ENCODE results near the gene BRD9. TPM values are rescaled to one million over a fixed set of nuclear protein-coding genes. Genes with fewer than 3 reads are reported as not detected.

The BRD9 gene
- polyA plus RNA-seq, 3 donors = 15.6 to 27.6 (median 24.3) TPM

- WGBS, 3 donors = 92 to 96% (median 93%) methylated on average over 18 of the region's 18 CpGs
- no peak overlapping the region for H3K27ac ChIP-seq (ENCODE audit: low read depth, low read length)
Observed at GRCh38 chr5:909994-910768, 17.6 kb upstream of the BRD9 start.

- 89 to 92% (median 91%) methylated on average over 8 of the region's 8 CpGs for WGBS, 3 donors
- H3K27ac ChIP-seq (ENCODE audit: low read depth, low read length) = no peak overlapping the region
Observed at GRCh38 chr5:909086-909485, 16.5 kb upstream of the BRD9 start.

GRCh38 chr5:908172-908571 lies 15.6 kb upstream of the BRD9 start:
- no peak overlapping the region for H3K27ac ChIP-seq (ENCODE audit: low read depth, low read length)
- WGBS, 3 donors = 97 to 98% (median 97%) methylated on average over 16 of the region's 16 CpGs

- H3K27ac ChIP-seq (ENCODE audit: low read depth, low read length) = no peak overlapping the region
- WGBS, 3 donors = 94 to 97% (median 96%) methylated on average over 7 of the region's 7 CpGs
Observed at GRCh38 chr5:907366-907910, 14.8 kb upstream of the BRD9 start.

GRCh38 chr5:905139-905642 lies 12.6 kb upstream of the BRD9 start:
- 91 to 94% (median 92%) methylated on average over 12 of the region's 12 CpGs for WGBS, 3 donors
- no peak overlapping the region for H3K27ac ChIP-seq (ENCODE audit: low read depth, low read length)

GRCh38 chr5:903756-904096 lies 11.1 kb upstream of the BRD9 start:
- no peak overlapping the region for H3K27ac ChIP-seq (ENCODE audit: low read depth, low read length)
- 94 to 96% (median 95%) methylated on average over 6 of the region's 6 CpGs for WGBS, 3 donors

- no peak overlapping the region for H3K27ac ChIP-seq (ENCODE audit: low read depth, low read length)
- 89 to 92% (median 90%) methylated on average over 16 of the region's 16 CpGs for WGBS, 3 donors
Observed at GRCh38 chr5:902129-902916, 9.7 kb upstream of the BRD9 start.

- H3K27ac ChIP-seq (ENCODE audit: low read depth, low read length) = no peak overlapping the region
- WGBS, 3 donors = 88 to 94% (median 91%) methylated on average over 4 of the region's 4 CpGs
Observed at GRCh38 chr5:900781-901180, 8.2 kb upstream of the BRD9 start.

GRCh38 chr5:893711-894110 lies 1.1 kb upstream of the BRD9 start:
- 57 to 93% (median 88%) methylated on average over 9 of the region's 9 CpGs for WGBS, 3 donors
- no peak overlapping the region for H3K27ac ChIP-seq (ENCODE audit: low read depth, low read length)

GRCh38 chr5:893137-893506 lies 521 bp upstream of the BRD9 start:
- no peak overlapping the region for H3K27ac ChIP-seq (ENCODE audit: low read depth, low read length)
- 1 to 2% (median 2%) methylated on average over 22 to 31 of the region's 31 CpGs for WGBS, 3 donors

- no peak overlapping the region for H3K27ac ChIP-seq (ENCODE audit: low read depth, low read length)
- 10 to 15% (median 14%) methylated on average over 24 to 25 of the region's 25 CpGs for WGBS, 3 donors
Observed at GRCh38 chr5:891837-892393, 686 bp downstream of the BRD9 start.

GRCh38 chr5:891117-891836 lies 1.3 kb downstream of the BRD9 start:
- 73 to 85% (median 74%) methylated on average over 34 of the region's 34 CpGs for WGBS, 3 donors
- H3K27ac ChIP-seq (ENCODE audit: low read depth, low read length) = no peak overlapping the region

- no peak overlapping the region for H3K27ac ChIP-seq (ENCODE audit: low read depth, low read length)
- 92 to 95% (median 95%) methylated on average over 15 of the region's 15 CpGs for WGBS, 3 donors
Observed at GRCh38 chr5:889075-889710, 3.4 kb downstream of the BRD9 start.

- 88 to 93% (median 92%) methylated on average over 11 of the region's 11 CpGs for WGBS, 3 donors
- no peak overlapping the region for H3K27ac ChIP-seq (ENCODE audit: low read depth, low read length)
Observed at GRCh38 chr5:888638-889035, 4.0 kb downstream of the BRD9 start.

- no peak overlapping the region for H3K27ac ChIP-seq (ENCODE audit: low read depth, low read length)
- 78 to 89% (median 83%) methylated on average over 14 of the region's 14 CpGs for WGBS, 3 donors
Observed at GRCh38 chr5:887947-888637, 4.5 kb downstream of the BRD9 start.

- no peak overlapping the region for H3K27ac ChIP-seq (ENCODE audit: low read depth, low read length)
- WGBS, 3 donors = 90 to 94% (median 93%) methylated on average over 26 of the region's 26 CpGs
Observed at GRCh38 chr5:886716-887325, 5.8 kb downstream of the BRD9 start.

GRCh38 chr5:886036-886435 lies 6.6 kb downstream of the BRD9 start:
- WGBS, 3 donors = 90 to 93% (median 93%) methylated on average over 13 of the region's 13 CpGs
- H3K27ac ChIP-seq (ENCODE audit: low read depth, low read length) = no peak overlapping the region

Data from adipose tissue (tissue), 3 donors.